GM12878 (cell line): ENCODE data around the gene S100A2.

Experiments used
- CHD4 ChIP-seq: fragments of 200-600 bp; sonication (generic); IDR thresholded peaks from 2 replicates; pipeline ENCODE4 v1.6.1; 2016; ENCODE audit warnings: mild to moderate bottlenecking
- CTCF ChIP-seq, 3 experiments: IDR thresholded peaks in 2 of 3; conservative IDR thresholded peaks in 1 of 3; 2 replicates each; pipeline ENCODE4 v1.5.1; 2011; ENCODE audit warnings: low read depth in 3 of 3, low read length in 3 of 3, mild to moderate bottlenecking in 3 of 3, control low read depth in 2 of 3, moderate library complexity in 2 of 3, inconsistent platforms in 1 of 3, mixed read lengths in 1 of 3; ENCODE audit not compliant: control insufficient read depth in 2 of 3, insufficient read depth in 1 of 3; ENCODE audit errors: extremely low read depth in 1 of 3
- NFIC ChIP-seq: IDR thresholded peaks from 2 replicates; pipeline ENCODE4 v1.6.1; 2012; ENCODE audit warnings: low read depth, mild to moderate bottlenecking, inconsistent platforms, low read length, moderate library complexity
- RCOR1 ChIP-seq: conservative IDR thresholded peaks from 2 replicates; pipeline ENCODE4 v1.6.1; 2012; ENCODE audit warnings: low read depth, low read length, improper control_type of control experiment
- SPI1 ChIP-seq: IDR thresholded peaks from 2 replicates; pipeline ENCODE4 v1.6.1; 2011; ENCODE audit warnings: low read depth, mild to moderate bottlenecking, low read length, moderate library complexity, borderline replicate concordance; ENCODE audit not compliant: insufficient read depth

GRCh38 chr1:153546371-153546770 is 19.3 kb downstream of the S100A2 start:
- TF ChIP-seq CTCF (IDR thresholded peaks at IDR 0.05 in 2 of 3, conservative IDR thresholded peaks at IDR 0.05 in 1 of 3; ENCODE audit: control insufficient read depth in 2 of 3, extremely low read depth in 1 of 3, insufficient read depth in 1 of 3, low read depth in 3 of 3, low read length in 3 of 3), result no peak
- no peak for TF ChIP-seq CHD4
- no peak for TF ChIP-seq SPI1
- TF ChIP-seq RCOR1, result no peak
- no peak for TF ChIP-seq NFIC
